Naive B cell (primary cell): ENCODE data around the gene QPCTL. TPM values are rescaled to one million over a fixed set of nuclear protein-coding genes. Genes with fewer than 3 reads are reported as not detected.
"Not testable (repeated sequence)": the region's sequence is repeated elsewhere in the genome, so short reads cannot be mapped to it uniquely, and the experiment has no call there.

Experiments used
- ATAC-seq, 2 donors: fragments of 150-1000 bp; cut with Tn5 transposase; 2 replicates each; pipeline ENCODE4 v1.10.0; 2021; ENCODE audit warnings: low read depth in 2 of 2, mild to moderate bottlenecking in 2 of 2, moderate library complexity in 2 of 2
- DNase-seq: peaks from one replicate; pipeline ENCODE4 v3.0.0; 2022
- H3K27ac Mint-ChIP-seq, 6 donors: one replicate each; pipeline ENCODE4 v1.8.0; 2020 to 2022; ENCODE audit warnings: mild to moderate bottlenecking in 6 of 6, mixed read lengths in 6 of 6, moderate library complexity in 5 of 6, inconsistent platforms in 2 of 6
- H3K27me3 Mint-ChIP-seq, 3 donors: one replicate each; pipeline ENCODE4 v1.8.0; 2021 to 2022; ENCODE audit warnings: mixed read lengths in 3 of 3, mild to moderate bottlenecking in 1 of 3
- H3K36me3 Mint-ChIP-seq, 2 donors: one replicate each; pipeline ENCODE4 v1.8.0; 2020 to 2022; ENCODE audit warnings: mixed read lengths in 2 of 2, inconsistent platforms in 1 of 2, mild to moderate bottlenecking in 1 of 2
- H3K4me1 Mint-ChIP-seq, 3 donors: one replicate each; pipeline ENCODE4 v1.8.0; 2020 to 2022; ENCODE audit warnings: mixed read lengths in 3 of 3, inconsistent platforms in 1 of 3, mild to moderate bottlenecking in 1 of 3, moderate library complexity in 1 of 3
- H3K4me3 Mint-ChIP-seq, 8 donors: one replicate each; pipeline ENCODE4 v1.8.0; 2020 to 2022; ENCODE audit warnings: mild to moderate bottlenecking in 8 of 8, mixed read lengths in 8 of 8, moderate library complexity in 8 of 8, inconsistent platforms in 2 of 8
- H3K9me3 Mint-ChIP-seq, 7 donors: one replicate each; pipeline ENCODE4 v1.8.0; 2020 to 2022; ENCODE audit warnings: mixed read lengths in 7 of 7, mild to moderate bottlenecking in 5 of 7, inconsistent platforms in 2 of 7, moderate library complexity in 1 of 7
- polyA plus RNA-seq, 6 donors: library from polyadenylated mRNA; unstranded; fragments of 300-500 nt; fragmentation: Illumina TruSeq; gene quantifications; one replicate each; pipeline ENCODE4 v1.2.3, GENCODE V29; 2021; ENCODE audit warnings: low read depth in 6 of 6

The QPCTL gene
- polyA plus RNA-seq, 6 donors from 2014 or later = 0.70 to 6.8 (median 1.7) TPM

GRCh38 chr19:45739498-45740439 is 47.3 kb downstream of the QPCTL start:
- Mint-ChIP-seq H3K4me1 (no peaks in the 10 kb centered on the region), H3K27ac (no peak overlapping the region), H3K4me3 (no peak overlapping the region), H3K9me3 (no peaks in the 10 kb centered on the region), H3K27me3 (peaks cover 7 to 20% (median 16%) of the 10 kb centered on the region in 3 donors), H3K36me3 (no peaks in the 10 kb centered on the region)
- no peak for ATAC-seq
- DNase-seq = no peak

DNA sequence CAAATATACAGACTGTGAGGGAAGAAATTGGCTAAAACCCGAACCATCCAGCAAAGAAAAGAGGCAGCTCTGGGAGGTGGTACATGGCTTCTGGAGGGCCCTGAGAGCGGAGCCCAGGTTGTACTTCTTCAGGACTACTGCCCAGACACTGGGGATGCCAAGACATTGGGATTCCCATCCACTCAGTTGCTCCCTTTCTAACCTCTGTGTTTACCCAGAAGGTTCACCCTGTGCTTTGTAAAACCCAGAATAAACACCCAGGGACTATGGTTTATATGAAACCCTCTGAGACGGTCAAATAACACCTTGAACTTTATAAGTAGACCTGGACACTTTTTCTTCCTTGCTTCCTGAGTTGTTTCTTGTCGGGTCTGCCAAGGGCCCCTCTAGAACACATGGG is 50.5 kb downstream of the QPCTL start:
- Mint-ChIP-seq H3K36me3 (no peaks in the 10 kb centered on the region), H3K9me3 (no peaks in the 10 kb centered on the region), H3K4me3 (no peak overlapping the region), H3K27me3 (peaks cover 10 to 39% (median 33%) of the 10 kb centered on the region in 3 donors), H3K4me1 (no peaks in the 10 kb centered on the region), H3K27ac (no peak overlapping the region)
- no peak for ATAC-seq
- DNase-seq = no peak

- H3K9me3 Mint-ChIP-seq = no peaks in the 10 kb centered on the region
- DNase-seq (no peak), ATAC-seq (no peak)
- H3K27me3 Mint-ChIP-seq = peaks cover 7 to 40% (median 25%) of the 10 kb centered on the region in 3 donors
- H3K36me3 Mint-ChIP-seq = no peaks in the 10 kb centered on the region
- H3K27ac Mint-ChIP-seq = no peak overlapping the region
- H3K4me3 Mint-ChIP-seq = no peak overlapping the region
- H3K4me1 Mint-ChIP-seq = no peaks in the 10 kb centered on the region
These were observed 53.1 kb downstream of the QPCTL start for GRCh38 chr19:45745606-45746005.

DNA sequence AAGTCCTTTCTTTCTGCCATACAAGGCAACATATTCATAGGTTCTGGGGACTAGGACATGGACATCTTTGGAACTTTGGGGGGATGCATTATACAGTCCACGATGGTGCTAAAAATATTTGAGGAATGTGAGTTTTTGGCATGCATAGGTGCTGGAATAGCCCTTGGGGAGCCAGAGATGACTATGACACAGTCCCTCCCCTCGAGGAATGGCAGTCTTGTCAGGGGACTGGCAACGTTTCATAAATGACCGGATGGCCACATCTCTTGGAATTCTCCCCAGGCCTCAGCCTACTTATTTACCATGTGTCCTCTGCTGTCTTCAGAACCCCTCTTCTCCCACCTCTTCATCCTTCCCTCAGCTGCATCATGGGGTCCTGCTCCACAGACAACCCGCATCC is 54.4 kb downstream of the QPCTL start:
- H3K4me3 Mint-ChIP-seq = no peak overlapping the region
- H3K36me3 Mint-ChIP-seq = no peaks in the 10 kb centered on the region
- peaks cover 7 to 40% (median 25%) of the 10 kb centered on the region in 3 donors for H3K27me3 Mint-ChIP-seq
- DNase-seq = no peak
- ATAC-seq = no peak
- peak overlapping the region in 1 of 6 donors; percentile 42 for H3K27ac Mint-ChIP-seq
- no peaks in the 10 kb centered on the region for H3K9me3 Mint-ChIP-seq
- H3K4me1 Mint-ChIP-seq = no peaks in the 10 kb centered on the region

DNA sequence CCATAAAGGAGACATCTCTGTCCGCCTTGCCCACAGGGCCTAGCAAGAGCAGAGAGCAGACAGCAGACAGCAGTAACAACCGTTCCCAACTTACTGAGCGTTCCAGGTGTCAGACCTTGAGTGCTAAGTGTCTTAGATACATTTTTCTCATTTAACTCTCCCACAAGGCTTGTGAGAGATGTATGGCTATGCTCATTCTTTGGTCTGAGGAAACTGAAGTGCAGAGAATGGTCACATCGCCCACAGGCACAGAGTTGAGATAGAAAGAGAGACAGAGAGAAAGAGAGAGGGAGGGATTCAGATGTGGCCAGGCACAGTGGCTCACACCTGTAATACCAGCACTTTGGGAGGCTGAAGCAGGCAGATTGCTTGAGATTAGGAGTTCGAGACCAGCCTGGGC is 55.0 kb downstream of the QPCTL start:
- Mint-ChIP-seq H3K4me1 (no peaks in the 10 kb centered on the region), H3K9me3 (no peaks in the 10 kb centered on the region), H3K4me3 (no peak overlapping the region), H3K36me3 (no peaks in the 10 kb centered on the region), H3K27ac (peak overlapping the region in 1 of 6 donors; percentile 62), H3K27me3 (peaks cover 7 to 36% (median 22%) of the 10 kb centered on the region in 3 donors)
- DNase-seq = no peak
- ATAC-seq = no peak

- DNase-seq, H3K27ac Mint-ChIP-seq, H3K4me3 Mint-ChIP-seq, ATAC-seq, H3K9me3 Mint-ChIP-seq, H3K4me1 Mint-ChIP-seq, H3K36me3 Mint-ChIP-seq: not testable (repeated sequence)
- peaks cover 0 to 20% (median 9%) of the 10 kb centered on the region in 3 donors for H3K27me3 Mint-ChIP-seq
These were observed 59.0 kb downstream of the QPCTL start for GRCh38 chr19:45751483-45751882.

DNA sequence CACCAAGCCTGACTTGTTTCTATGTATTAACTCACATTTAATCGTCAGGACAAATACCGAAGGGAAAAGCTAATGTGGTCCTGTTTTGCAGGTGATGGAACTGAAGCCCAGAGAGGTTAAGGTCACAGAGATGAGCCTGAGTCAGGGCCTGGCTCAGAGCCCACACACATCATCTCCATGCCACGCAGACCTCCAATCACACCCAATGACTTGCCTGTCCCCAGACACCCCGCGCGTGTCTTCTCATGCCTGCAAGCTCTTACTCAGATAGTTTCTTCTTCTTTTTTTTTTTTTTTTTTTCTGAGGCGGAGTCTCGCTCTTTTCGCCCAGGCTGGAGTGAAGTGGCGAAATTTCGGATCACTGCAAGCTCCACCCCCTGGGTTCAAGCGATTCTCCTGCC is 60.2 kb downstream of the QPCTL start:
- no peaks in the 10 kb centered on the region for H3K4me1 Mint-ChIP-seq
- no peaks in the 10 kb centered on the region for H3K36me3 Mint-ChIP-seq
- DNase-seq (no peak), ATAC-seq (no peak)
- no peak overlapping the region for H3K27ac Mint-ChIP-seq
- no peak overlapping the region for H3K4me3 Mint-ChIP-seq
- H3K9me3 Mint-ChIP-seq = no peaks in the 10 kb centered on the region
- H3K27me3 Mint-ChIP-seq = peaks cover 0 to 18% (median 7%) of the 10 kb centered on the region in 3 donors

GRCh38 chr19:45753548-45753947 is 61.1 kb downstream of the QPCTL start:
- H3K9me3 Mint-ChIP-seq = no peaks in the 10 kb centered on the region
- peaks cover 0 to 13% (median 6%) of the 10 kb centered on the region in 3 donors for H3K27me3 Mint-ChIP-seq
- H3K4me1 Mint-ChIP-seq = no peaks in the 10 kb centered on the region
- no peak overlapping the region for H3K27ac Mint-ChIP-seq
- H3K4me3 Mint-ChIP-seq = no peak overlapping the region
- H3K36me3 Mint-ChIP-seq = no peaks in the 10 kb centered on the region
- ATAC-seq (no peak), DNase-seq (no peak)

Other genes with a start within 250 kb of the QPCTL start
- gene FOSB, start 224.7 kb upstream of the QPCTL start, polyA plus RNA-seq = 100 to 1,000 TPM in 1 of 6 donors, 10 to 100 TPM in 5; 26.6 to 110 (median 82.1) TPM
- under 1 TPM in 3 of 6 donors, not detected in 3; 0.28 to 0.58 (median 0.47) TPM for gene RTN2, start 195.6 kb upstream of the QPCTL start, polyA plus RNA-seq
- gene PPM1N, start 194.2 kb upstream of the QPCTL start, polyA plus RNA-seq = 1 to 10 TPM; 1.6 to 3.4 (median 2.4) TPM
- 10 to 100 TPM; 51.5 to 87.2 (median 64.3) TPM for gene VASP, start 185.2 kb upstream of the QPCTL start, polyA plus RNA-seq
- gene OPA3, start 107.9 kb upstream of the QPCTL start, polyA plus RNA-seq = 10 to 100 TPM in 1 of 6 donors, 1 to 10 TPM in 4, not detected in 1; 5.0 to 14.4 (median 7.8) TPM
- gene GPR4, start 90.5 kb upstream of the QPCTL start, polyA plus RNA-seq = not detected
- 10 to 100 TPM in 3 of 6 donors, 1 to 10 TPM in 3; 4.3 to 14.1 (median 10.3) TPM for gene EML2, start 53.3 kb upstream of the QPCTL start, polyA plus RNA-seq
- not detected for gene GIPR, start 24.4 kb upstream of the QPCTL start, polyA plus RNA-seq
- gene SNRPD2, start 713 bp upstream of the QPCTL start, polyA plus RNA-seq = 1,000 to 10,000 TPM in 2 of 6 donors, 100 to 1,000 TPM in 4; 808 to 1,139 (median 906) TPM
- gene FBXO46, start 38.2 kb downstream of the QPCTL start, polyA plus RNA-seq = 10 to 100 TPM in 5 of 6 donors, 1 to 10 TPM in 1; 9.4 to 23.0 (median 13.9) TPM
- gene MEIOSIN, start 40.8 kb downstream of the QPCTL start, polyA plus RNA-seq = not detected
- gene SIX5, start 76.6 kb downstream of the QPCTL start, polyA plus RNA-seq = under 1 TPM in 1 of 6 donors, not detected in 5; 0.18 TPM
- gene DMPK, start 89.8 kb downstream of the QPCTL start, polyA plus RNA-seq = 1 to 10 TPM in 3 of 6 donors, under 1 TPM in 2, not detected in 1; 0.31 to 2.7 (median 1.1) TPM
- 10 to 100 TPM; 13.4 to 28.1 (median 22.1) TPM for gene DMWD, start 100.2 kb downstream of the QPCTL start, polyA plus RNA-seq
- gene RSPH6A, start 122.6 kb downstream of the QPCTL start, polyA plus RNA-seq = not detected
- gene SYMPK, start 170.5 kb downstream of the QPCTL start, polyA plus RNA-seq = 10 to 100 TPM in 2 of 6 donors, 1 to 10 TPM in 4; 6.3 to 24.3 (median 9.0) TPM
- not detected for gene FOXA3, start 171.7 kb downstream of the QPCTL start, polyA plus RNA-seq
- gene IRF2BP1, start 193.5 kb downstream of the QPCTL start, polyA plus RNA-seq = 10 to 100 TPM in 1 of 6 donors, 1 to 10 TPM in 5; 3.1 to 10.1 (median 5.9) TPM
- under 1 TPM in 4 of 6 donors, not detected in 2; 0.15 to 0.30 (median 0.28) TPM for gene MYPOP, start 209.9 kb downstream of the QPCTL start, polyA plus RNA-seq
- not detected for gene NANOS2, start 222.1 kb downstream of the QPCTL start, polyA plus RNA-seq